ENCODE measurements around the gene PKD1L1.

GRCh38 chr7:47757921-47758411 lies 190.3 kb downstream of the PKD1L1 start:
- TF ChIP-seq CTCF (IDR thresholded peaks at IDR 0.05) (no peak), POLR2A (IDR thresholded peaks at IDR 0.05) (no peak)
